ENCODE results near the gene L1TD1.

DNA sequence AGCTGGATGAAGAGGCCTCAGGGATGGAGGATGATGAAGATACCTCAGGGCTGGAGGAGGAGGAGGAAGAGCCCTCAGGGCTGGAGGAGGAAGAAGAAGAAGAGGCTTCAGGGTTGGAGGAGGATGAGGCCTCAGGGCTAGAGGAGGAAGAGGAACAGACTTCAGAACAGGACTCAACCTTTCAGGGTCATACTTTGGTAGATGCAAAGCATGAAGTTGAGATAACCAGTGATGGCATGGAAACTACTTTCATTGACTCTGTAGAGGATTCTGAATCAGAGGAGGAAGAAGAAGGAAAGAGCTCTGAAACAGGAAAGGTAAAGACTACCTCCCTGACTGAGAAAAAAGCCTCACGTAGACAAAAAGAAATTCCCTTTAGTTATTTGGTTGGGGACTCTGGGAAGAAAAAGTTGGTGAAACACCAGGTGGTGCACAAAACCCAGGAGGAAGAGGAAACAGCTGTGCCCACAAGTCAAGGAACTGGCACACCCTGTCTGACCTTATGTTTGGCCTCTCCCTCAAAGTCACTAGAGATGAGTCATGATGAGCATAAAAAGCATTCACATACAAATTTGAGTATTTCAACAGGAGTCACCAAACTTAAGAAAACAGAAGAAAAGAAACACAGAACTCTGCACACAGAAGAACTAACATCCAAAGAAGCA is 15.4 kb downstream of the L1TD1 start:
- TF ChIP-seq, protein P1, sequence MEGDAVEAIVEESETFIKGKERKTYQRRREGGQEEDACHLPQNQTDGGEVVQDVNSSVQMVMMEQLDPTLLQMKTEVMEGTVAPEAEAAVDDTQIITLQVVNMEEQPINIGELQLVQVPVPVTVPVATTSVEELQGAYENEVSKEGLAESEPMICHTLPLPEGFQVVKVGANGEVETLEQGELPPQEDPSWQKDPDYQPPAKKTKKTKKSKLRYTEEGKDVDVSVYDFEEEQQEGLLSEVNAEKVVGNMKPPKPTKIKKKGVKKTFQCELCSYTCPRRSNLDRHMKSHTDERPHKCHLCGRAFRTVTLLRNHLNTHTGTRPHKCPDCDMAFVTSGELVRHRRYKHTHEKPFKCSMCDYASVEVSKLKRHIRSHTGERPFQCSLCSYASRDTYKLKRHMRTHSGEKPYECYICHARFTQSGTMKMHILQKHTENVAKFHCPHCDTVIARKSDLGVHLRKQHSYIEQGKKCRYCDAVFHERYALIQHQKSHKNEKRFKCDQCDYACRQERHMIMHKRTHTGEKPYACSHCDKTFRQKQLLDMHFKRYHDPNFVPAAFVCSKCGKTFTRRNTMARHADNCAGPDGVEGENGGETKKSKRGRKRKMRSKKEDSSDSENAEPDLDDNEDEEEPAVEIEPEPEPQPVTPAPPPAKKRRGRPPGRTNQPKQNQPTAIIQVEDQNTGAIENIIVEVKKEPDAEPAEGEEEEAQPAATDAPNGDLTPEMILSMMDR (IDR thresholded peaks at IDR 0.05; ENCODE audit: poor library complexity, severe bottlenecking), result no peak
- TF ChIP-seq RAD21 (conservative IDR thresholded peaks at IDR 0.05) (no peak), POLR2AphosphoS5 (IDR thresholded peaks at IDR 0.05) (no peak)

Data from neural cell (in vitro differentiated cells).